Measurements from ENCODE around the gene TJAP1.
A peak's percentile ranks its signal among the peaks of the same experiment; 100 is the strongest.

The TJAP1 gene

GRCh38 chr6:43477235-43478007 lies at the start of gene TJAP1:
Gene TJAP1, plus strand, starts transcription at chr6:43477570. Its CDS starts 21,432 bp downstream, at chr6:43499002.
- DNase-seq, result peak; percentile 87

- DNase-seq, result no peak
Observed at GRCh38 chr6:43428112-43428570, 49.2 kb upstream of the TJAP1 start.

GRCh38 chr6:43428874-43429273 lies 48.5 kb upstream of the TJAP1 start:
- no peak for DNase-seq

GRCh38 chr6:43432009-43432945 lies 45.1 kb upstream of the TJAP1 start:
- DNase-seq, result no peak

GRCh38 chr6:43433148-43433547 lies 44.2 kb upstream of the TJAP1 start:
- no peak for DNase-seq

- DNase-seq, result no peak
Observed at GRCh38 chr6:43434001-43434840, 43.1 kb upstream of the TJAP1 start.

- DNase-seq, result no peak
Observed at GRCh38 chr6:43434943-43435342, 42.4 kb upstream of the TJAP1 start.

GRCh38 chr6:43435682-43436437 lies 41.5 kb upstream of the TJAP1 start:
- DNase-seq, result no peak

GRCh38 chr6:43436577-43437282 lies 40.6 kb upstream of the TJAP1 start:
- peak; percentile 79 for DNase-seq

- DNase-seq, result no peak
Observed at GRCh38 chr6:43437700-43438099, 39.7 kb upstream of the TJAP1 start.

- DNase-seq, result no peak
Observed at GRCh38 chr6:43442935-43443334, 34.4 kb upstream of the TJAP1 start.

GRCh38 chr6:43444036-43444435 lies 33.3 kb upstream of the TJAP1 start:
- DNase-seq, result no peak

- no peak for DNase-seq
Observed at GRCh38 chr6:43444582-43444981, 32.8 kb upstream of the TJAP1 start.

- no peak for DNase-seq
Observed at GRCh38 chr6:43445576-43445975, 31.8 kb upstream of the TJAP1 start.

- DNase-seq, result no peak
Observed at GRCh38 chr6:43447604-43448003, 29.8 kb upstream of the TJAP1 start.

- DNase-seq, result no peak
Observed at GRCh38 chr6:43448916-43449315, 28.5 kb upstream of the TJAP1 start.

- no peak for DNase-seq
Observed at GRCh38 chr6:43450699-43451131, 26.7 kb upstream of the TJAP1 start.

- no peak for DNase-seq
Observed at GRCh38 chr6:43451348-43451747, 26.0 kb upstream of the TJAP1 start.

GRCh38 chr6:43451939-43452338 lies 25.4 kb upstream of the TJAP1 start:
- DNase-seq, result no peak

GRCh38 chr6:43452896-43453295 lies 24.5 kb upstream of the TJAP1 start:
- no peak for DNase-seq

- no peak for DNase-seq
Observed at GRCh38 chr6:43453831-43454230, 23.5 kb upstream of the TJAP1 start.

Data from fibroblast of skin of right biceps (primary cell).